HepG2 (cell line): ENCODE data around the gene EPC2. TPM values are rescaled to one million over a fixed set of nuclear protein-coding genes. Genes with fewer than 3 reads are reported as not detected.

Experiments
- CREB3 ChIP-seq: sonication (generic); formaldehyde crosslinking; IDR thresholded peaks from 2 replicates; pipeline ENCODE4 v1.5.0; 2020; ENCODE audit warnings: missing genetic modification reagents
- EED ChIP-seq: sonication (generic); formaldehyde crosslinking; IDR thresholded peaks from 2 replicates; pipeline ENCODE4 v1.5.0; 2020; ENCODE audit warnings: mild to moderate bottlenecking, missing genetic modification reagents
- EP300 ChIP-seq, 3 experiments: sonication (generic) in 1 of 3; formaldehyde crosslinking in 1 of 3; IDR thresholded peaks; 2 replicates each; pipeline versions ENCODE4 v1.5.1 to v1.6.1; 2011 to 2020; ENCODE audit warnings: low read depth in 2 of 3, low read length in 2 of 3, borderline replicate concordance in 1 of 3, improper control_type of control experiment in 1 of 3, mild to moderate bottlenecking in 1 of 3, missing genetic modification reagents in 1 of 3, moderate library complexity in 1 of 3
- HNRNPL ChIP-seq: fragments of 200-400 bp; formaldehyde crosslinking; IDR thresholded peaks from 2 replicates; pipeline ENCODE4 v1.6.1; 2017; ENCODE audit warnings: mild to moderate bottlenecking, low read depth, low read length
- HOMEZ ChIP-seq: IDR thresholded peaks from 2 replicates; pipeline ENCODE4 v1.6.1; 2016; ENCODE audit warnings: low read depth
- IRF9 ChIP-seq: sonication (generic); formaldehyde crosslinking; IDR thresholded peaks from 2 replicates; pipeline ENCODE4 v1.8.0; 2022; ENCODE audit warnings: missing genetic modification reagents, mild to moderate bottlenecking, borderline replicate concordance
- MIXL1 ChIP-seq: IDR thresholded peaks from 2 replicates; pipeline ENCODE4 v1.6.1; 2016
- MXD3 ChIP-seq: IDR thresholded peaks from 2 replicates; pipeline ENCODE4 v1.6.1; 2016; ENCODE audit warnings: mild to moderate bottlenecking, missing biosample characterization, missing genetic modification reagents
- NCOA5 ChIP-seq: sonication (generic); formaldehyde crosslinking; IDR thresholded peaks from 2 replicates; pipeline ENCODE4 v1.4.0; 2020; ENCODE audit warnings: missing genetic modification reagents
- PAWR ChIP-seq: sonication (generic); formaldehyde crosslinking; IDR thresholded peaks from 2 replicates; pipeline ENCODE4 v1.4.0; 2020; ENCODE audit warnings: missing genetic modification reagents, mild to moderate bottlenecking, borderline replicate concordance
- RBAK ChIP-seq: sonication (generic); formaldehyde crosslinking; IDR thresholded peaks from 2 replicates; pipeline ENCODE4 v1.5.1; 2020; ENCODE audit warnings: mild to moderate bottlenecking, missing genetic modification reagents
- REL ChIP-seq: sonication (generic); formaldehyde crosslinking; conservative IDR thresholded peaks from 2 replicates; pipeline ENCODE4 v1.8.0; 2022; ENCODE audit warnings: mild to moderate bottlenecking, missing genetic modification reagents, moderate library complexity
- RFX3 ChIP-seq: IDR thresholded peaks from 2 replicates; pipeline ENCODE4 v1.6.1; 2016; ENCODE audit warnings: missing biosample characterization, missing genetic modification reagents
- STAG1 ChIP-seq: sonication (generic); formaldehyde crosslinking; IDR thresholded peaks from 2 replicates; pipeline ENCODE4 v1.4.0; 2020; ENCODE audit warnings: missing genetic modification reagents
- TAF1 ChIP-seq: sonication (generic); formaldehyde crosslinking; IDR thresholded peaks from 2 replicates; pipeline ENCODE4 v1.4.0; 2020; ENCODE audit warnings: missing genetic modification reagents
- TCF7 ChIP-seq: sonication (generic); IDR thresholded peaks from 2 replicates; pipeline ENCODE4 v1.6.1; 2016; ENCODE audit warnings: antibody characterized with exemption, low read depth
- THAP11 ChIP-seq: IDR thresholded peaks from 2 replicates; pipeline ENCODE4 v1.6.1; 2016; ENCODE audit warnings: missing biosample characterization, missing genetic modification reagents
- ZFP1 ChIP-seq: IDR thresholded peaks from 2 replicates; pipeline ENCODE4 v1.6.1; 2016
- ZNF205 ChIP-seq: IDR thresholded peaks from 2 replicates; pipeline ENCODE4 v1.6.1; 2018; ENCODE audit warnings: missing biosample characterization, missing genetic modification reagents
- ZNF224 ChIP-seq: sonication (generic); formaldehyde crosslinking; IDR thresholded peaks from 2 replicates; pipeline ENCODE4 v1.5.0; 2020; ENCODE audit warnings: mild to moderate bottlenecking, missing genetic modification reagents
- ZNF235 ChIP-seq: sonication (generic); formaldehyde crosslinking; IDR thresholded peaks from 2 replicates; pipeline ENCODE4 v1.8.1; 2023; ENCODE audit warnings: mild to moderate bottlenecking, missing genetic modification reagents, borderline replicate concordance
- ZNF337 ChIP-seq: sonication (generic); formaldehyde crosslinking; IDR thresholded peaks from 2 replicates; pipeline ENCODE4 v1.5.1; 2020; ENCODE audit warnings: missing genetic modification reagents, low read depth, mild to moderate bottlenecking, borderline replicate concordance
- ZNF33A ChIP-seq: sonication (generic); formaldehyde crosslinking; IDR thresholded peaks from 2 replicates; pipeline ENCODE4 v1.5.1; 2020; ENCODE audit warnings: missing genetic modification reagents, mild to moderate bottlenecking, moderate library complexity, borderline replicate concordance
- ZNF691 ChIP-seq: sonication (generic); formaldehyde crosslinking; IDR thresholded peaks from 2 replicates; pipeline ENCODE4 v1.4.0; 2020; ENCODE audit warnings: missing genetic modification reagents, low read depth, mild to moderate bottlenecking, borderline replicate concordance
- ZSCAN25 ChIP-seq: sonication (generic); formaldehyde crosslinking; IDR thresholded peaks from 2 replicates; pipeline ENCODE4 v1.8.0; 2022; ENCODE audit warnings: mild to moderate bottlenecking, missing genetic modification reagents
- polyA plus RNA-seq, 8 experiments: library from polyadenylated mRNA; depleted of rRNA in 3 of 8; stranded (reverse) in 7 of 8; unstranded in 1 of 8; fragments of >200 nt; fragmentation: Illumina TruSeq in 4 of 8; extraction: Trizol in 4 of 8; gene quantifications; 2 replicates each; pipeline versions ENCODE4 v1.2.1 to v1.2.3, GENCODE V29; 2011 to 2016; ENCODE audit warnings: low read depth in 4 of 8, missing spikeins in 1 of 8, mixed read lengths in 1 of 8; ENCODE audit not compliant: insufficient read depth in 1 of 8
- total RNA-seq, 5 experiments: library from RNA; depleted of rRNA; stranded (reverse); fragments of >200 nt; fragmentation: Illumina TruSeq; extraction: Trizol; gene quantifications; 2 replicates each; pipeline ENCODE4 v1.2.3, GENCODE V29; 2016; ENCODE audit warnings: low read depth in 1 of 5

The EPC2 gene
- total and polyA plus RNA-seq, 2 of the 13 experiments (the other 11 are each of a cell fraction or from before 2014, with no cell fraction given): 20.5 to 22.0 TPM

- TF ChIP-seq RBAK (CRISPR knock-in tag) (no peak), EED (CRISPR knock-in tag) (peak; percentile 62; the same call in 1 of the 2 replicates), ZSCAN25 (peak; percentile 93), EP300 (IDR thresholded peaks at IDR 0.05; ENCODE audit: low read depth in 2 of 2, low read length in 2 of 2) (no peak), EP300 (CRISPR knock-in tag; IDR thresholded peaks at IDR 0.05; ENCODE audit: borderline replicate concordance) (no peak), RFX3 (CRISPR knock-in tag) (no peak), ZNF235 (CRISPR knock-in tag) (no peak; the same call in 1 of the 2 replicates), PAWR (CRISPR knock-in tag) (no peak), CREB3 (CRISPR knock-in tag) (no peak), NCOA5 (CRISPR knock-in tag) (0 out of 2 replicates have a peak, but pooled peaks have one; percentile 46), REL (CRISPR knock-in tag) (peak; percentile 53; the same call in 1 of the 2 replicates), IRF9 (CRISPR knock-in tag) (0 out of 2 replicates have a peak, but pooled peaks have one; percentile 25), ZNF691 (peak; percentile 67; the same call in 1 of the 2 replicates), HNRNPL (no peak), HOMEZ (CRISPR knock-in tag) (no peak), TCF7 (no peak), ZNF337 (CRISPR knock-in tag) (no peak), TAF1 (peak; percentile 84), ZNF205 (CRISPR knock-in tag) (no peak), MXD3 (CRISPR knock-in tag) (peak; percentile 87), ZNF224 (no peak), MIXL1 (CRISPR knock-in tag) (no peak), THAP11 (CRISPR knock-in tag) (peak; percentile 59), STAG1 (CRISPR knock-in tag) (no peak; the same call in 1 of the 2 replicates), ZFP1 (CRISPR knock-in tag) (no peak), ZNF33A (CRISPR knock-in tag) (no peak)
These were observed at the start of gene EPC2 (continued) for GRCh38 chr2:148643998-148644882.
